ENCODE results near the gene YJU2.

The YJU2 gene

DNA sequence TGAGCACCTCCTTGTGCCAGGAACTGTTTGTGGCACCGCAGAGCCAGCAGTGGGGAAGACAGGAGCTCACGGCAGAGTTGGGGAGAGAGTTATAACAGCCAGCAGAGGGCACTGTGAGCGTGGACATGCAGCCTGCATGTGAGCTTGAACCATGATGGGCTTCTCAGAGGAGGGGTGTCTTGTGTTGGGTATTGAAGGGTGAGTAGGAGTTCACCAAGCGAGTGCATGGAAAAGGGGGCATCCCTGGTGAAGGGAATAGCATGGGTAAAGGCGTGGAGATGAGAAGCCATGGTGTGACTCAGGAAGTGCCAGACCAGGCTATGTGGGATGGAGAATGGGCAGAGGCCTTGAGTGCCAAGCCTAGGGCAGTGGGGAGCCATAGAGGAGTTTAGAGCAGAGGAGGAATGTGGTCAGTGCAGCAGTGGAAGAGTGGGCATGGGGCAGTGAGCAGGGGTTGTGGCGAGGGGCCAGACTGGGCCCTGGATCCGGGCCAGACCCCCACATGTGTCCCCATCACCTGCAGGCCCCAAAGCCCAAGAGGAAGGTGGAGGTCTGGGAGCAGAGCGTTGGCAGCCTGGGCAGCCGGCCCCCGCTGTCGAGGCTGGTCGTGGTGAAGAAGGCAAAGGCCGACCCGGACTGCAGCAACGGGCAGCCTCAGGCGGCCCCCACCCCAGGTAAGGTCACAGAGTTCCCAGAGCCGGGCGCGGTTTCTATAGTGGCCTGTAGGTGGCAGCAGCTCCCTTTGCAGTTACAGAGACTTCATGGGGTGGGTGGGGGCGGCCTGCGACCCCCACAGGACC is 20.4 kb downstream of the YJU2 start:
- TF ChIP-seq, protein P1, sequence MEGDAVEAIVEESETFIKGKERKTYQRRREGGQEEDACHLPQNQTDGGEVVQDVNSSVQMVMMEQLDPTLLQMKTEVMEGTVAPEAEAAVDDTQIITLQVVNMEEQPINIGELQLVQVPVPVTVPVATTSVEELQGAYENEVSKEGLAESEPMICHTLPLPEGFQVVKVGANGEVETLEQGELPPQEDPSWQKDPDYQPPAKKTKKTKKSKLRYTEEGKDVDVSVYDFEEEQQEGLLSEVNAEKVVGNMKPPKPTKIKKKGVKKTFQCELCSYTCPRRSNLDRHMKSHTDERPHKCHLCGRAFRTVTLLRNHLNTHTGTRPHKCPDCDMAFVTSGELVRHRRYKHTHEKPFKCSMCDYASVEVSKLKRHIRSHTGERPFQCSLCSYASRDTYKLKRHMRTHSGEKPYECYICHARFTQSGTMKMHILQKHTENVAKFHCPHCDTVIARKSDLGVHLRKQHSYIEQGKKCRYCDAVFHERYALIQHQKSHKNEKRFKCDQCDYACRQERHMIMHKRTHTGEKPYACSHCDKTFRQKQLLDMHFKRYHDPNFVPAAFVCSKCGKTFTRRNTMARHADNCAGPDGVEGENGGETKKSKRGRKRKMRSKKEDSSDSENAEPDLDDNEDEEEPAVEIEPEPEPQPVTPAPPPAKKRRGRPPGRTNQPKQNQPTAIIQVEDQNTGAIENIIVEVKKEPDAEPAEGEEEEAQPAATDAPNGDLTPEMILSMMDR (IDR thresholded peaks at IDR 0.05; ENCODE audit: low read depth, low read length, poor library complexity, severe bottlenecking): peak; percentile 64
- no peak for TF ChIP-seq EZH2phosphoT487 (IDR thresholded peaks at IDR 0.05; ENCODE audit: borderline replicate concordance, low read length)
- no peaks in the 10 kb centered on the region for H3K4me1 ChIP-seq (ENCODE audit: control insufficient read depth, low read length)
- no peaks in the 10 kb centered on the region for H3K79me2 ChIP-seq (ENCODE audit: control insufficient read depth, low read length)
- H3K27me3 ChIP-seq (ENCODE audit: control insufficient read depth, low read length): no peaks in the 10 kb centered on the region
- H4K20me1 ChIP-seq (ENCODE audit: control insufficient read depth, insufficient read depth, low read depth, low read length): no peaks in the 10 kb centered on the region; the same call in 1 of the 2 replicates
- H3K4me3 ChIP-seq (ENCODE audit: low read length): no peak overlapping the region
- no peaks in the 10 kb centered on the region for H3K9me3 ChIP-seq (ENCODE audit: control insufficient read depth, insufficient read depth, low read length)
- H3K4me2 ChIP-seq (ENCODE audit: low read length): no peak overlapping the region
- no peak overlapping the region for H3K27ac ChIP-seq (ENCODE audit: low read depth, low read length)
- no peaks in the 10 kb centered on the region; the same call in 1 of the 2 replicates for H3F3A ChIP-seq (ENCODE audit: control insufficient read depth, insufficient read depth)
- peaks cover 40% of the 10 kb centered on the region for H3K36me3 ChIP-seq (ENCODE audit: control insufficient read depth, low read length)
- H3K9me2 ChIP-seq (replicated peaks; ENCODE audit: control insufficient read depth, low read length): no peaks in the 10 kb centered on the region

- TF ChIP-seq EZH2phosphoT487 (IDR thresholded peaks at IDR 0.05; ENCODE audit: borderline replicate concordance, low read length): no peak
- TF ChIP-seq, protein P1 (IDR thresholded peaks at IDR 0.05; ENCODE audit: low read depth, low read length, poor library complexity, severe bottlenecking): no peak
- H3K27ac ChIP-seq (ENCODE audit: low read depth, low read length): no peak overlapping the region
Measured at GRCh38 chr19:4267901-4268815, 21.3 kb downstream of the YJU2 start.

DNA sequence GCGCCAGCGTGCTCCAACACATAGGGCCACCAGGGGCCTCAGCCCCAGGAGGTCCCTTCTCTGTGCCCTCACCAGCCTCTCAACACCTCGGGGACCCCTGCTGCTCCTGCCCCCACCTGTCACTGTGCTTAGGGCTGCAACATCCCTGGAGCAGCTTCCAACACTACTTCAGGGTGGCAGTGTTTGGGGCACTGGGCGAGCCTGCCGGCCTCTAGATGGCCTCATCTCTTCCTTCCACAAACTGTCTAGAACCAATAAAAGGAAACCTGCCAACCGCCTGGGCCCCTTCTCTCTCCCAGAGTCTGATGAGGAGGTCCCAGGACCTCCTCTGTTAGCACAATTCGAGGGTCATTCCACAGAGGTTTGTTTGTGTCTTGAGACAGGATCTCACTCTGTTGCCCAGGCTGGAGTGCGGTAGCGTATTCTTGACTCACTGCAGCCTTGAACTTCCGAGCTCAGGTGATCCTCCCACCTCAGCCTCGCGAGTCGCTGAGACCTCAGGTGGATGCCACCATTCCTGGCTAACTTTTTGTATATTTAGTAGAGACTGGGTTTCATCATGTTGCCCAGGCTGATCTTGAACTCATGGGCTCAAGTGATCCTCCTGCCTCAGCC is 22.0 kb downstream of the YJU2 start:
- Histone ChIP-seq H3K27me3 (ENCODE audit: control insufficient read depth, low read length) (no peaks in the 10 kb centered on the region), H4K20me1 (ENCODE audit: control insufficient read depth, insufficient read depth, low read depth, low read length) (no peaks in the 10 kb centered on the region; the same call in 1 of the 2 replicates), H3K4me1 (ENCODE audit: control insufficient read depth, low read length) (no peaks in the 10 kb centered on the region), H3F3A (ENCODE audit: control insufficient read depth, insufficient read depth) (no peaks in the 10 kb centered on the region; the same call in 1 of the 2 replicates), H3K9me2 (replicated peaks; ENCODE audit: control insufficient read depth, low read length) (no peaks in the 10 kb centered on the region), H3K79me2 (ENCODE audit: control insufficient read depth, low read length) (no peaks in the 10 kb centered on the region), H3K4me2 (ENCODE audit: low read length) (no peak overlapping the region), H3K36me3 (ENCODE audit: control insufficient read depth, low read length) (peaks cover 33% of the 10 kb centered on the region), H3K27ac (ENCODE audit: low read depth, low read length) (no peak overlapping the region), H3K4me3 (ENCODE audit: low read length) (no peak overlapping the region), H3K9me3 (ENCODE audit: control insufficient read depth, insufficient read depth, low read length) (no peaks in the 10 kb centered on the region)
- TF ChIP-seq EZH2phosphoT487 (IDR thresholded peaks at IDR 0.05; ENCODE audit: borderline replicate concordance, low read length): no peak
- TF ChIP-seq, protein P1 (IDR thresholded peaks at IDR 0.05; ENCODE audit: low read depth, low read length, poor library complexity, severe bottlenecking): no peak

More at GRCh38 chr19:4267901-4268815, 21.3 kb downstream of the YJU2 start:
- Histone ChIP-seq H3K4me3 (ENCODE audit: low read length) (no peak overlapping the region), H3K27me3 (ENCODE audit: control insufficient read depth, low read length) (no peaks in the 10 kb centered on the region), H3K79me2 (ENCODE audit: control insufficient read depth, low read length) (no peaks in the 10 kb centered on the region), H4K20me1 (ENCODE audit: control insufficient read depth, insufficient read depth, low read depth, low read length) (no peaks in the 10 kb centered on the region; the same call in 1 of the 2 replicates), H3K36me3 (ENCODE audit: control insufficient read depth, low read length) (peaks cover 35% of the 10 kb centered on the region), H3K9me3 (ENCODE audit: control insufficient read depth, insufficient read depth, low read length) (no peaks in the 10 kb centered on the region), H3K4me1 (ENCODE audit: control insufficient read depth, low read length) (no peaks in the 10 kb centered on the region), H3F3A (ENCODE audit: control insufficient read depth, insufficient read depth) (no peaks in the 10 kb centered on the region; the same call in 1 of the 2 replicates), H3K4me2 (ENCODE audit: low read length) (no peak overlapping the region), H3K9me2 (replicated peaks; ENCODE audit: control insufficient read depth, low read length) (no peaks in the 10 kb centered on the region)

Data from DOHH2 (cell line).